GM21423 (cell line): ENCODE results near the gene RNF169.

Experiments
- ATAC-seq: cut with Tn5 transposase; IDR thresholded peaks from one replicate; pipeline ENCODE4 v1.9.1; 2021; ENCODE audit warnings: mild to moderate bottlenecking, moderate library complexity; ENCODE audit not compliant: unreplicated experiment

The RNF169 gene, protein sequence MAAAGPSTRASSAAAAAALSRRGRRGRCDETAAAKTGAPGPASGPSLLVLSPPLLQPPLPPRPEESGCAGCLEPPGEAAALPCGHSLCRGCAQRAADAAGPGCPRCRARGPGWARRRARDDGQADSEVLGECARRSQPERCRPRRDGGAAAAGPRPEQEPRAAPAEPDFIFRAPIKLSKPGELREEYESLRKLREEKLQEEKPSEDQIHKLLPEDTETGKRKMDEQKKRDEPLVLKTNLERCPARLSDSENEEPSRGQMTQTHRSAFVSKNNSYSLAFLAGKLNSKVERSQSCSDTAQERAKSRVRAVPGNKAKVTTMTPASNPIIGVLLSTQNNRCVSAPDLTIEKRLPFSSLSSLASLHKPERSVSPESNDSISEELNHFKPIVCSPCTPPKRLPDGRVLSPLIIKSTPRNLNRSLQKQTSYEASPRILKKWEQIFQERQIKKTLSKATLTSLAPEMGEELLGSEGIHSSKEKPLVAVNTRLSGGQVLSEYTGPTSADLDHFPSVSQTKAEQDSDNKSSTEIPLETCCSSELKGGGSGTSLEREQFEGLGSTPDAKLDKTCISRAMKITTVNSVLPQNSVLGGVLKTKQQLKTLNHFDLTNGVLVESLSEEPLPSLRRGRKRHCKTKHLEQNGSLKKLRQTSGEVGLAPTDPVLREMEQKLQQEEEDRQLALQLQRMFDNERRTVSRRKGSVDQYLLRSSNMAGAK

GRCh38 chr11:74748211-74749126 lies at the start of gene RNF169:
RNF169 (plus strand) TSS chr11:74748849; CDS start chr11:74748881, 32 bp downstream.
- ATAC-seq, result peak; percentile 97

DNA sequence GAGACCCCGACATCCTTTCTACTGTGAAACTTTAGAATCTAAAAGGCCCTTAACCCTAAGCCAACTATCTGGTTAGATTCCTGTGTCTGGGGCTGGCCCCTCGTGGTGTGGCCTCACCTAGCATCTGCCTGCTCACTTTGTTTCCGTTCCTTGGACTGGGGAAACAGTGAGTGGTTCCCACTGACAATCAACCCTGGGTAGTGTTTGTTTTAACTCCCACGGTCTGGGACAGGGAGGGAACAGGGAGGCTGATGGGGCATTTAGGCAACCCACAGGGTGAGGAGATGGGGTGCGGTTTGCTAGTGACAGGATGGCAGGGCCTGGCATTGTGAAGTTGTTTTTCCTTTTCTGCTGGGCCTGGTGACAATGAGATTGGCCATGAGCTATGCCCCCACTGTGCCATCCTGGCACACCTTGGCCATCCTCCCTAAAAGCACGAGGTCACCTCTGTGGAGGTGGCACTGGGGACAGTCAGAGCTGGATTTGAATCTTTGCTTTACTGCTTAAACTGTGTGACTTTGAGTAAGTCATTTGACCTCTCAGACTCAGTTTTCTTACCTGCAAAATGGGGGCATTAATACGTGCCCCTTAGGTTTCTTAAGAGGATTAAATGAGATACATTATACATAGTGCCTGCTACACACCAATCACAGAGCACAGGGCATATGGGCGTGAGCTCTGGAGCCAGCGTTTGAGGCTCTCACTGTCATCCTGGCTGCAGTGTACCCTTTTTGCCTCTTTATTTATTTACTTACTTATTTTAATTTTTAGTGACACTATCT lies 48.8 kb upstream of the RNF169 start:
- ATAC-seq, result no peak

DNA sequence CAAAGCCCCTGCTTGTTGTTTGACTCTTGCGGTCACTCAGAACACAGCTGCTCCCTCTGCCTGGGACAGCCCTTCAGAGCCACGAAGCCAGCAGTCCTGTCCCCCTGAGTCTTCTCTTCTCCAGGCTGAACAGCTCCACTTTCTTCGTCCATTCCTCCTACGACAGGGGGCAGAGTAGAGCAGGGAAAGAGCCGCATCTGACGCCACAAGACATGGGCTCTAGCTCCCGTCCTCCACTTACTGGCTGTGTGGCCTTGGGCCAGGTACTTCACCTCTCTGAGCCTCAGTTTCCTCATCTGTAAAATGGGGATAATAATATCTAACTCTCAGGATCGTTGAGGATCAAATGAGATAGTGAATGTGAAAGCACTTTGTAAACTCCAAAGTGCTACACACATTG lies 47.3 kb upstream of the RNF169 start:
- ATAC-seq, result no peak

DNA sequence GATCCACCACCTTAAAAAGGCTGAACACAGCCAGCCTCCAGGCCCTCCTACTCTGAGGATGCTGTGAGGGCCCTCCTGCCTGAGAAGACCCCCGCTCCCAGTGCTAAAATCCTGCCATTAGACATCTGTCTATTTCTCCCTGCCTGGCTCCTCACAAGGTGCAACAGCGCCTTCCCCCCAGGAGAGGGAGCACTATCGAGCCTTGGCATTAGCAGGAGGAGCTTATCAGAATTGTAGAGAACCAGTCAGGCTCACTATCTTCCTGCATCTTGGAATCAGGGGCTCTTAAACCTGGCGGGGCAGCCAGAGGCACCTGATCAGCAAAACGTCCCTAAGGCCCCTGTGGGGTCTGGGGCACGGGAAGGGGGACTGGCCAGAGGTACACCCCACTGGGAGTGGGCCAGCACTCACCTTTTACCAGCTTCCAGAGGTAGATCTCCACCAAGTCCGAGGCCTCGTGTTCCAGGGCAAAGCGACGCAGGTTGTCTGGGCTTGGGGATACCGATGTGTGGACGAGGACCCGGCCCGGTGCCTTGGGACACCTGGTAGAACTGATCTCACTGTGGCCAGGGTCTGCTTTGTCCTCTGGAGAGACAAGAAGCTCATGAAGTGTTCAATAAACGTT lies 46.2 kb upstream of the RNF169 start:
- no peak for ATAC-seq

DNA sequence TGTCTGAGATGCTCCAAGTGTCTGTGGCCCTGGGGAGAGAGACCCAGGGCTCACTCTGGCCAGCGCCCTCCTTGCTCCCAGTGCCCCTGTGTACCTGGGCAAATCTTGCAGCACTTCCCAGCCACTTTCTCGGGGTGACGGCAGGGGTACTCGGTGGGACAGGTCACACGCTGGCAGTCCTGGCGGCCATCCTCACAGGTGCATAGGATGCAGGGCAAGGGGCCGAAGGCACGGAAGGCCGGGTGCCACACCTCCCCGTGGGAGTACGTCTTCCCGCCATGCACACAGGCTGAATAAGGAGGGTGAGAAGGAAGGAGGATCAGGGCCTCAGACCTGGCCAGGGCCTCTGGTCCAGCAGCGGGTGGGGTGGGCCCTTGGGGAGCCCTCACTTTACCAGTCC lies 45.4 kb upstream of the RNF169 start:
- no peak for ATAC-seq

- no peak for ATAC-seq
These were observed 41.5 kb upstream of the RNF169 start for GRCh38 chr11:74707182-74707581.

- ATAC-seq, result no peak
These were observed 40.8 kb upstream of the RNF169 start for GRCh38 chr11:74707602-74708510.

GRCh38 chr11:74709175-74709574 lies 39.5 kb upstream of the RNF169 start:
- no peak for ATAC-seq

DNA sequence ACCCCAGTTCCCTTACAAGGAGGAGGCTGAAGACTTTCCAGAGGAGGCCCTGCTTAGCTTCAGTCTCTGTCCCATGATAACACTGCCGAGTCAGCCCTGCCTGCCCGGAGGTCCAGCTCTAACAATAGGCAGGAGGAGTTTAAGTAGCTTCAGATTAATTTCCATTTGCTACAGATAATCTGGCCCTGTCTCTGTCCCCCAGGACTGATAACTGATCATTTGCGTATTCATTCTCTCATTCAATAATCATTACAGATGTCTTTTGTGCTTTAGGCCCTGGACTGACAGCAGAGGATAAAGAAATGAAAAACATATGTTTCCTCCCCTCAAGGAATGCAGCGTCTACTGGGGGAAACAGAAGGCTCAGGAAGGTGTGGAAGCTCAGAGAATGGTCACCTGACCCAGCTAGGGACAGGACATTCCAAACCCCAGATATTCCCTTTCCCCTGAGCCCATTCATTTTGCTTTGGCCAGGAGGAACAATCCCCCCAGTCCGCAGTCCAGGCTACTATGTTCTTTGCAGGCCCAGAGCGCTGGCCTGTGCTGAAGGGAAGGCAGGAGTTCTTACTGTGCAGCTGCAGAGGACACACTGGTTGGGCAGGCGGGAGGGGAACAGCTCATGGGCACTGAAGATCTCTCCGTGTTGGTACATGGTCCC lies 38.2 kb upstream of the RNF169 start:
- no peak for ATAC-seq

DNA sequence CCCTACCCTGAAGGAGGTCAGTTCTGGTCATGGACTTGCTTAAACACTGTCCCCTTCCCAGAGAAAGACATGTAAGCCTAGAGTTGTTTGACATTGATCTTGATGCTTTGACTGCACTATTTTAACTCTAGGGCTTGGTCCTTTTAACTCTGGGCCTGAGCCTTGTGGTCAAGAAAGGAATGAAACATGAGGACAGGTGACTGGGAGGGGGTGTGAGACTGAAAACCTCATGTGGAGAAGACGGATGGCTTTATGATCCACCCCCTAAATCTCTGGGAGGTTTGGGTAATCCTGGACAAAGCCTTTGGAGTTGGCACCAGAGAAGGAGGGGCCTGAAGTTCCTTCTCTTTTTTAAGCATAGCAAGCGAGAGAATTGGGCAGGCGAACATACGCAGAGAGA lies 35.0 kb upstream of the RNF169 start:
- no peak for ATAC-seq

DNA sequence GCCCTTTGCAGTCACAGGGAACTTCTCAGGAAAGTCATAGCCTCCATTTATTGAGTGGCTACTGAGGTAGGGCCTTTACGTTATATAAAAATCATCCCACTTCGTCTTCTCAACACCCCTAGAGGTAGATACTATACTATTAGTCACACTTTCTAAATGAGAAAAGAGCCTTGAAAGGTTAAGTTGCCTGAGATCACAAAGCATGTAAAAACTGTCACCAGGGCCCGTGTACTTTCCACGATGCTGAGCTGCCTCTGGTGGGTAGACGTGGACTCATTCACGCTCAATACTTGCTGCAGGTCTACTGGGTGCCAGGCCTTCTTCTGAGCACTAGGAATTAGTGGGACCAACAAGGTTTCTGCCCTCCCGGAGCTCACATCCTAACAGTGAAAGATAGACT lies 33.7 kb upstream of the RNF169 start:
- ATAC-seq, result no peak

- ATAC-seq, result no peak
These were observed 31.3 kb upstream of the RNF169 start for GRCh38 chr11:74717221-74717969.

- ATAC-seq, result no peak
These were observed 29.6 kb upstream of the RNF169 start for GRCh38 chr11:74719011-74719410.

DNA sequence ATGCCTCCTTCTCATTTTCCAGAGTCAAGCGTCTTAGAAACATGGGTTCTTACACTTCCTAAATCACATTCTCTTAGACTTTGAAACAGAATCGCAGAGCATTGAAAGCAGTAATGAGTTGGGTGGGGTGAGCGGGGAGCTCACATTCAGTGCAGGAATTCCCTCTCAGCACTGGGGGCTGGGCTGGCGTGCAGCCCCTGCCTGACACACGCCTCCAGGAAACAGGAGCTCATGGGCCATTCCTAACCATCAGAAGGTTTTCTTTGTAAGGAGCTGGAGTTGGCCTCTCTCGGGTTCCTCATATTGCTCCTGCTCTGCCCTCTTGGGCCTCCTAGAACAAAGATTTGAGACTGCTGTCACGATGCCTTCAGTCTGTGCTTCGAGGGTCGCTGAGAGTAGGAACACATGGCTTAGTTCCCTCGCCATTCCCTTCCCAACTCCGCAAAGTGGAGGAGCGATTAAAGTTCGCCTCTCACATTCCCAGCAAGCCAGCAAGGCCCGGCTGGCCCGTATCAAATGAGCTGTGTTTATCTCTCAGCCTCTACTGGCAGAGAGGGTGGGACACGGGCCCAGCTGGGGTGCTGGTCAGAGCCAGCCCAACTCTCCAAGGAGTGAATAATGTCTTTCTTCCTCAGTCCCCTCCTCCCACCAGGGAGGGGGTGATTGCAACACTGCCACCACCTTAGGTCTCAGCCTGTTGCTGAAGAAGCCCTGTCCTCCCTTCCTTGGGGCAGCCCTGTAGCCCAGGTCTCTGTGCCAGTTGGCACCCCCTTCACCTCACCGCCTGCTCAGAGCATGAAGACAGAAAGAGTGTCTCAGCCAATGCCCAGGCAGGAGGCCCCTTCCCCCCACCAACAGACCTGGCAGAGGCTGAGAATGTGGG lies 27.8 kb upstream of the RNF169 start:
- no peak for ATAC-seq

GRCh38 chr11:74721479-74721835 lies 27.2 kb upstream of the RNF169 start:
- ATAC-seq, result no peak

- ATAC-seq, result no peak
These were observed 25.1 kb upstream of the RNF169 start for GRCh38 chr11:74723511-74723910.

DNA sequence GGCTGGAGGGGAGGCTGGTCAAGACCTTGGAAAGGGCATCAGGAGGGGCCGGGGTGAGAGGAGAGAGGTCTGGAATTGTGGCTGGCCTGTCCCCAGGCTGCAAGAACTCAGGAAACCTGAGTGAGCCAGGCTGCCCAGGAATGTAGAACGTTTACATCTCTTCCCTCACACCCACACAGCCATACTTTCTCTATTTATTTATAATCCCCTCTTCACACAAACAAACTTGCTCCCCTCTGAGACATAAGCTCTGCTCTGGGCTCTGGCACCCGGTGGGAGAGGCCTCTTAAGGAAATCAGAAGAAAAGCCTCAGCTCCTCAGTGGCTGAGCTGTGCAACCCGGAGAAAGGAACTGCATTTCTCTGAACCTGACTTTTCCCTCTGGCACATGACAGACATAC lies 22.9 kb upstream of the RNF169 start:
- ATAC-seq, result no peak
